Neural crest cell (in vitro differentiated cells): ENCODE results near the gene CDC37. TPM values are rescaled to one million over a fixed set of nuclear protein-coding genes. Genes with fewer than 3 reads are reported as not detected.
A peak's percentile ranks its signal among the peaks of the same experiment; 100 is the strongest.
"Not testable (repeated sequence)": the region's sequence is repeated elsewhere in the genome, so short reads cannot be mapped to it uniquely, and the experiment has no call there.

Experiments
- DNase-seq: peaks from one replicate; pipeline ENCODE4 v3.0.0; 2021; ENCODE audit warnings: low read depth, mixed read lengths, low spot score
- H3K27ac Mint-ChIP-seq: one replicate; pipeline ENCODE4 v1.8.0; 2021; ENCODE audit warnings: mild to moderate bottlenecking, mixed read lengths; ENCODE audit not compliant: unreplicated experiment
- H3K27me3 Mint-ChIP-seq: 2 replicates; pipeline ENCODE4 v1.8.0; 2021; ENCODE audit warnings: low read depth, mild to moderate bottlenecking, mixed read lengths
- H3K36me3 Mint-ChIP-seq: 2 replicates; pipeline ENCODE4 v1.8.0; 2021; ENCODE audit warnings: low read depth, mild to moderate bottlenecking, mixed read lengths
- H3K4me1 Mint-ChIP-seq: 2 replicates; pipeline ENCODE4 v1.8.0; 2021; ENCODE audit warnings: mixed read lengths
- H3K4me3 Mint-ChIP-seq: one replicate; pipeline ENCODE4 v1.8.0; 2021; ENCODE audit warnings: mild to moderate bottlenecking, mixed read lengths
- H3K9me3 Mint-ChIP-seq: 2 replicates; pipeline ENCODE4 v1.8.0; 2021; ENCODE audit warnings: mixed read lengths
- total RNA-seq: library from RNA; stranded (reverse); gene quantifications from 2 replicates; pipeline ENCODE4 v1.2.1, GENCODE V29; 2021
- TF ChIP-seq, protein P1 (sequence below): fragments of 200-600 bp; sonication (generic); conservative IDR thresholded peaks from 2 replicates; pipeline ENCODE4 v1.5.0; 2021; ENCODE audit warnings: antibody characterized with exemption, mild to moderate bottlenecking

Gene CDC37
- total RNA-seq, 1 donor from 2014 or later = 164 TPM

DNA sequence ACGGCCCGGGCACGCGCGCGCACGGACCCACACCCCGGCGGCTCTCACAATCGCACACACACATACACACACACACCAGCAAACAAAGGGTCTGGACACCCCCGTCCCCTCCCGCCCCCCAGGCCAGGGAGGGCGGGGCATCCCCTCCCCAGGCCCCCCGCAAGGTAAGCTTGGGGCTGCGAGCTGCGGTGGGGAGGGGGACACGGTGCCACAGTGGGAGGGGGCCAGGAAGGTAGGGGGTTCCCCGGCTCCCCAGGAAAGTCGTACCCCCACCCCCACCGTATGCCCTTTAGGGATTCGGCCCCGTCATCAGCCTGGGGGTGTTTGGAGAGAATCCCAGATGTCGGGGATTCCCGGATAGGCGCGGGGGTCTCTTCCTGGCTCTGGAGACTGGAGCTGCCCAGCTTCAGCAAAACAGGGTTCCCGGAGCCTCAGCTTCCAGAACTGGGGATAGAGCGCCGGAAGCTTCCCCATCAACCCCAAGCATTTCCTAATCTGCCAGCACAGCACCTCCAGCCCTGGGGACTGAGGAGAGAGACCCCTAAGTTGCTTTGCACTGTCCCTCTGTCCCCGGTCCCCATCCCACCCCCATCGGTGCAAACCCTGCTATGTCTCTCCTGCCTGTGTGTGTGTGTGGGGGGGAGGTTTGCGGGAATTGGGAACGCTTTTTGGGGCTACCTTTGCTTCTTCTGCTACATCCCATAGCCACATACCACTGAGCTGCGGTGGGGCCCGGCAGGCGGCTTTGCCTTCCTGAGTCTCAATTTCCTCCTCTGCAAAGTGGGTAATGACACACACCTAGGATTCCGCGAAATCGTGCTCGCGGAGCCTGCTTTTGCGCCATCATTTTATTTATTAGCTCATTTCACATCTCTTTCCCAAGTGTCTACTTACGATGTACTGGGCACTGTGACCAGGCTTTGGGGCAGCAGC, 1.8 kb upstream of the CDC37 start:
- Mint-ChIP-seq H3K4me3 (peak overlapping the region; percentile 98), H3K27ac (peak overlapping the region; percentile 67), H3K4me1 (peaks cover 34% of the 10 kb centered on the region), H3K9me3 (no peaks in the 10 kb centered on the region), H3K27me3 (peaks cover 44% of the 10 kb centered on the region), H3K36me3 (no peaks in the 10 kb centered on the region)
- no peak for DNase-seq
- TF ChIP-seq, protein P1, sequence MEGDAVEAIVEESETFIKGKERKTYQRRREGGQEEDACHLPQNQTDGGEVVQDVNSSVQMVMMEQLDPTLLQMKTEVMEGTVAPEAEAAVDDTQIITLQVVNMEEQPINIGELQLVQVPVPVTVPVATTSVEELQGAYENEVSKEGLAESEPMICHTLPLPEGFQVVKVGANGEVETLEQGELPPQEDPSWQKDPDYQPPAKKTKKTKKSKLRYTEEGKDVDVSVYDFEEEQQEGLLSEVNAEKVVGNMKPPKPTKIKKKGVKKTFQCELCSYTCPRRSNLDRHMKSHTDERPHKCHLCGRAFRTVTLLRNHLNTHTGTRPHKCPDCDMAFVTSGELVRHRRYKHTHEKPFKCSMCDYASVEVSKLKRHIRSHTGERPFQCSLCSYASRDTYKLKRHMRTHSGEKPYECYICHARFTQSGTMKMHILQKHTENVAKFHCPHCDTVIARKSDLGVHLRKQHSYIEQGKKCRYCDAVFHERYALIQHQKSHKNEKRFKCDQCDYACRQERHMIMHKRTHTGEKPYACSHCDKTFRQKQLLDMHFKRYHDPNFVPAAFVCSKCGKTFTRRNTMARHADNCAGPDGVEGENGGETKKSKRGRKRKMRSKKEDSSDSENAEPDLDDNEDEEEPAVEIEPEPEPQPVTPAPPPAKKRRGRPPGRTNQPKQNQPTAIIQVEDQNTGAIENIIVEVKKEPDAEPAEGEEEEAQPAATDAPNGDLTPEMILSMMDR = no peak

DNA sequence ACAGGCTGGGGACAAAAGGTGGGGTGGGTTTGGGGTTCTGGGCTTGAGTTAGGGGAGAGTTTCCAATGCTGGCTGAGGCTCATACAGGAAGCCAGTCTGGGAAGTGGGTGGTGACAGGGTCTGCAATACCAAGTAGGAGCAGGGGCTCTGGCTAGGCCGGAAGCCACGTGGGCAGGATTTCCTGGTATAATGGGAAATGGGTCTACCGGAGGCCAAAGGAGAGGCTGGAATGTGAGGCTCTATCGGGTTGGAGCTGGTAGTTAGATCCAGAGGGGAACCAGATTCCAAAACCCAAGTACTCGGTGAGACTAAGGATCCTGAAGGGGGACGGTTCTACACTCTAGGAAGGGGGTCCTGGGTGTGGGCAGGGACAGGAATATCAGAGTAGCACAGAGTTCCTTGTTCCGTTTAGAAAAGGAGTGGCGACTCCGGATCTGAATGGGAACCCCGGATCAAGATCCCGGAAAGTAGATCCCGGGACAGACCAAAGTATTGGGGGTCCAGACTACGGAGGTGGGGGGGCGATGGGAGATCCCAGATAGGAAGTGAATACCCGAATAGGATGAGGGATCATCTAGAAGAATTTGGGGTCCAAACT, 802 bp downstream of the CDC37 start:
- TF ChIP-seq, protein P1 = no peak
- peak overlapping the region; percentile 98 for H3K27ac Mint-ChIP-seq
- peaks cover 30% of the 10 kb centered on the region for H3K4me1 Mint-ChIP-seq
- no peak for DNase-seq
- peak overlapping the region; percentile 98 for H3K4me3 Mint-ChIP-seq
- H3K9me3 Mint-ChIP-seq = no peaks in the 10 kb centered on the region
- H3K27me3 Mint-ChIP-seq = peaks cover 30% of the 10 kb centered on the region
- H3K36me3 Mint-ChIP-seq = no peaks in the 10 kb centered on the region

DNA sequence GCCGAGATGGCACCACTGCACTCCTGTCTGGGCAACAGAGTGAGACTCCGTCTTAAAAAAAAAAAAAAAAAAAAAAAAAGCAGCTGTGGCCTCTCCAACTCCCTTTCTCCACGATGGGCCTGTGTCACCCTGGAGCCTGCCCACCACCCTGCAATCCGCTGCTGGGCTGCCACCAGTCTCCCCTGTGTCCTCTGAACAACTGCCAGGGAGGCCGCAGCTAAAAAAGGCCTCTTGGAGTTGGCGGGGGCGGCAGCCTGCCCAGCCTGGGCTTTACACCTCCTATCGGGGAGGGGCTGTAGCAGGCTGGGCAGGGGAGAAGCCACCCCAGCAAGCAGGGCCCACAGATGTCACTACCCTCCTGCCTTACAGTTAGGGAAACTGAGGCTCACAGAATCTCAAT, 3.5 kb downstream of the CDC37 start:
- Mint-ChIP-seq H3K27ac (no peak overlapping the region), H3K9me3 (no peaks in the 10 kb centered on the region), H3K4me3 (peak overlapping the region; percentile 59), H3K4me1 (peaks cover 26% of the 10 kb centered on the region), H3K27me3 (peaks cover 7% of the 10 kb centered on the region), H3K36me3 (no peaks in the 10 kb centered on the region)
- TF ChIP-seq, protein P1 = no peak
- DNase-seq = no peak

DNA sequence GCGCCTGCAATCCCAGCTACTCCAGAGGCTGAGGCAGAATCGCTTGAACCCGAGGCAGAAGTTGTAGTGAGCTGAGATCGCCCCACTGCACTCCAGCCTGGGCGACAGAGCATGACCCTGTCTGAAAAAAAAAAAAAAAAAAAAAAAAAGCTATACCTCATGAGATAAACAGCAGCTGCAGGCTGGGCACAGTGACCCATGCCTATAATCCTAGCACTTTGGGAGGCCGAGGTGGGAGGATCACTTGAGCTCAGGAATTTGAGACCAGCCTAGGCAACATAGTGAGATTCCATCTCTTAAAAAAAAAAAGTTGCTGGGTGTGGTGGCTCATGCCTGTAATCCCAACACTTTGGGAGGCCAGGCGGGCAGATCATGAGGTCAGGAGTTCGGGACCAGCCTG, 4.0 kb downstream of the CDC37 start:
- not testable (repeated sequence) for DNase-seq, H3K36me3 Mint-ChIP-seq, H3K9me3 Mint-ChIP-seq, H3K27ac Mint-ChIP-seq, H3K27me3 Mint-ChIP-seq
- Mint-ChIP-seq H3K4me1 (peaks cover 22% of the 10 kb centered on the region), H3K4me3 (peak overlapping the region; percentile 19)

DNA sequence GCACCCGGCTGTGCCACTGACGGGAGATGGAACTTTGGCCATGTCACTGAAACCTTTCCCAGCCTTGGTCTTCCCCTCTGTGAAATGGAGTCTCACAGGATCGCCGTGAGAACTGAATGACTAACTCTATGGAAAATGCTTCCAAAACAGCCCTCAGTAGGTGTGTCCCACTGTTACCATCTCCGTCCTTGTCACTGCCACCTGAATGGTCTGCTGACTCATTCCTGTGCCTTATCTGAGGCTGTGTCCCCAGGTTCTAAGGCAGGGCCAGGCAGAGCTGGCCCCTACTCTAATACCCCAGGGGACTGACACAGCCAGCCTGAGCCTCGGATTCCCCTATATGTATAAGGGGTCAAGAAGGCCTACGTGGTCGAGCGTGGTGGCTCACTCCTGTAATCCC, 4.5 kb downstream of the CDC37 start:
- no peaks in the 10 kb centered on the region for H3K36me3 Mint-ChIP-seq
- H3K4me1 Mint-ChIP-seq = peaks cover 19% of the 10 kb centered on the region
- TF ChIP-seq, protein P1 = no peak
- no peaks in the 10 kb centered on the region for H3K9me3 Mint-ChIP-seq
- no peak overlapping the region for H3K27ac Mint-ChIP-seq
- no peaks in the 10 kb centered on the region for H3K27me3 Mint-ChIP-seq
- peak overlapping the region; percentile 19 for H3K4me3 Mint-ChIP-seq
- DNase-seq = no peak

DNA sequence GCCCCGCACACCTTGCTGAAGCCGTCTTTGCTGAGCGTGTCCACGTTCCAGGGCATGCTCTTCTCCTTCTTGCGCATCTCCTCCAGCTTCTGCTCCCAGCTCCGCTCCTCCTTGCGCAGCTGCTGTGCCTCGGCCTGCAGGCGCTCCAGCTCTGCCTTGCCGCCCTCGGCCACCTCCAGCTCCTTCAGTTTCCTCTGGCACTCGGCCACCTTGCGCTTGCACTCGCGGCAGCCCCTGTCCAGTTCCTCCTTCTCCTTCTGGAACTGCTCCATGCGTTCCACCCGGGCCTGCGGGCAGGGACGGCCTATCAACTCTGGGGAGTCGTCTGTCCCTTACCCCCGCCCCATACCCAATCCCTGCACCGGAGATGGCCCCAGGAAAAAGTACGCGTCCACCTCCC, 7.4 kb downstream of the CDC37 start:
- H3K36me3 Mint-ChIP-seq = peaks cover 1% of the 10 kb centered on the region
- no peak overlapping the region for H3K4me3 Mint-ChIP-seq
- no peaks in the 10 kb centered on the region for H3K27me3 Mint-ChIP-seq
- TF ChIP-seq, protein P1 = no peak
- DNase-seq = no peak
- no peaks in the 10 kb centered on the region for H3K9me3 Mint-ChIP-seq
- peaks cover 2% of the 10 kb centered on the region for H3K4me1 Mint-ChIP-seq
- no peak overlapping the region for H3K27ac Mint-ChIP-seq
